ENCODE data around the gene FANCC.
A peak's percentile ranks its signal among the peaks of the same experiment; 100 is the strongest.

The FANCC gene

DNA sequence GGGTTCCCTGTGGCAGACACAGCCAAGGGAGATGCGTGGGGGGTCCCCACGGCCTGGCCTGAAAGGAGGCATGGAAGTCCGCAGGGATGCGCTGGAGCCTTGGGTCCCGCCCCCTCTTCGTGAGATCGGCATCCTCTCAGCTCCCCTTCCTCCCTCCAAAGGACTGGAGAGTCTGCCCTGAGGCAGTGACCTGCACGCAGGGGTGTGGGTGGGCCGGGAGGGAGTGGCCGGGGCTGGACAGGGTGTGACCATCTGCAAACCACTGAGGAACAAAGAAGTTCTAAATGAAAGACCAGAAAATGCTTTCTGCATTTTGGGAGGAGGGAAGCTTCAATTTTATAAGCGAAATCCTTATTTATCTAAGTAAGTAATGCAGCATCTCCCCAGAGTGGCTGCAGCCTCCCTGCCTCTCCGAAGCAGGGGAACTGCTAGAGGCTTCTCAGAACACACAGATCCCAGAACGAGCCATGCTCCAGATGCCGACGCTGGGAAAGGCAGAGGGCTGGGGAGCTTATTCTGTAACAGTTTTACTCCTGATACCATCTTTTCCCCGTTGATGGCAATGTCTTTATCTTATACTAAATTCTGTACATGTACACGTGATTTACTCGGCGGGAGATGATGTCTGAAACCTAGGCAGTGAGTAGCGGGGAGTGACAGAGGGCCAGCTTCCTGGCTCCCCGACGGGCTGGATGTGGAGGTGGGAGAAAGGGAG lies 221.7 kb downstream of the FANCC start:
- no peak for DNase-seq

DNA sequence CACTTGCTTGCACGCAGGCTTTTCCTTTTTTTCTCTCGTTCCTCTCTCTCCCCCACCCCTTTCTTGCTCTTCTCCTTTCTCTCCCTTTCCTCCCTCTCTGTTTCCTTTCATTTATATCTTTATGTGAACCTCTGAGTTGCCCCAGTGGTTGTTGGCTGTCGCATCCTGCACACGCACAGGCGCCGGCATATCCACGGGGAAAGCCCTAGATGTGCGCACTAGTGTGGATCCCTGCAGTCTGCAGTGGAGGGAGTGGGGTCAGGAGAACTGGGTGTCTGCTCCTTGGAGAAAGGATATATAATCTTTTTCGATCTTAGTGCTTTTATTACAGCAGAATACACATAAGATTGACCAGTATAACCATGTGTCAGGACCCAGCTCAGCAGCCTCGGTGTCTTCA lies 223.5 kb downstream of the FANCC start:
- DNase-seq = no peak

DNA sequence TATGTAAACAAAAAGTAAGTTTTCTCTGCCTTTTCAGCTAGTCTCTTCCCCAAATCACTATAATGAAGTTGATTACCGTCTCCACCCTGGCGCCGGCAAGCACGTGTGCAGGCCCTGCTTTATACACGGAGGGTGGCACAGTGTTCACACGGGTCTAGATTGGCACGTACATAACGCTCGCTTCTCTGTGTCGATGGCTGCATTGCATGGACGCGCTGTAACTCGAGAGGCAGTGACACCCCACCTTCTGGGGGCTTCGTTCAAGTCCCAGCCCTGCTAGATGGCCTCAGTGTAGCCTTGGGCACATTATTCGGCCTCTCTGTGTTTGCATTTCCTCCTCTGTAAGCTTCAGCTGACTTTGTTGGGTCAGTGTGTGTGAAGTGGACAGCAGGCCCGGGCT lies 223.9 kb downstream of the FANCC start:
- no peak for DNase-seq

DNA sequence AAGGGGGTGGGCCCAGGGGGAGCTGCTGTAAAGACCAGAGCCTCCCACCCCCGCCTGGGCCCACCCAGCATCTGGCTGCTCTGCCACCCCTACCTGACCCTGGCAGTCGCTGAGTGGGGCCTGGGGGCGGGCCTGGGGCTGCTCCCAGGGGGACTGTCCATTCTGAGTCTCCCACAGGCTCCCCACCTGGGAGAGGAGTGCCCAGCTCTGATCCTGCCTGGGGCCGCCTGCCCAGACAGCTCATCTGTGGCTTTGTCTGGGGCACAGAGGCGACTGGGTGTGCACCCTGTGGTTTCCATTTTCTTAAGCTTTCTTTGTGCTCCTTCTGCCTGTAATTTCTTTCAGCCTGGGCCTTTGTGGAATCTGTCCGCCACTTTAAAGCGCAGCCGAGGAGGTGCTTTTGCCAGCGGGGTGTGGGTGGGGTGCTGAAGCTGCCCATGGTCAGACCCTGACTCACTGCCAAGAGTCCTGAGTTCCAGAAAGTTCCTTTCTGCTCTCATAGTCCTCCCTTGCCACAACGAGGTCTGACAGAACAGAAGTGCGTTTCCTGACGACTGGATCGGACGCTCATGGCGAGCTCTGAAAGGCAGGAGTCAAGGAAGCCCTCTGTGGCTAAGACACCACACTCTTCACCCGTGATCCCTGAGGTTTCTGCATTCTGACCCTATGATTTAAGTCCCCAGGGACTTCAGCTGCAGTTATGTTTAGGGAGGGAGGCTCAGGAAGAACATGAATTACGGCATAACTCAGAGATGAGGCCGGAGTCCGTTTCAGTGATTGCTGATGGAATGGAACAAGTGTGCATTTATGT lies 225.0 kb downstream of the FANCC start:
- DNase-seq = no peak

DNA sequence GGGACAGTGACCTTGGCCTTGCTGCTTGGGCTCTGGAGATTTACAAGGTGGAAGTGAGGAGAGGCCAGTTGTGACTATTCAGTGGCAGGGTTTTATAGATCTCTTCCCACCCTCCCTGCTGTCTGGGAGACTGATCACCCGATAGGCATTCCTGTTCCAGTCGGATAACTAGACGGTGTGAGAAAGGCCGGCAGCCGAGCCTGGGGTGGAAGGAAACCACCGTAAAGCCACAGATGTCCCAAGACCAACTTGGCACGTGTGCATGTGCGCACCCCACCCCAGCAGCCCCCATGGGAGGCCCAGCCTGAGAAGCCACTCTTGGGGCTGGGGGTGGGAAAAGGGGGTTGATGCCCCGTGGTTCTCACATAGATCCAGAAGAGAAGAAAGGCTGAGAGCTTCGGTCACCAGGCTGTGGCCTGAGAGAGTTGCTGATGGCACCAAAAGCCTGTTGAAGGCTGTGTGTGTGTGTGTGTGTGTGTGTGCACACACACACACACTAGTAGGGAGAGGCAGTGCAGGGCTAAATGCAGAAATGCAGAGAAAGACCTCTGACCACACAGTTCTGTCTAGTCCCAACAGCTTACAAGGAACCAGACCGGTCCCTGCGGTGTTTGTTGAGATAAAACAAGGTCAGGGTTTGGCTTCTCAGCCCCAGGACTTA lies 225.8 kb downstream of the FANCC start:
- no peak for DNase-seq

DNA sequence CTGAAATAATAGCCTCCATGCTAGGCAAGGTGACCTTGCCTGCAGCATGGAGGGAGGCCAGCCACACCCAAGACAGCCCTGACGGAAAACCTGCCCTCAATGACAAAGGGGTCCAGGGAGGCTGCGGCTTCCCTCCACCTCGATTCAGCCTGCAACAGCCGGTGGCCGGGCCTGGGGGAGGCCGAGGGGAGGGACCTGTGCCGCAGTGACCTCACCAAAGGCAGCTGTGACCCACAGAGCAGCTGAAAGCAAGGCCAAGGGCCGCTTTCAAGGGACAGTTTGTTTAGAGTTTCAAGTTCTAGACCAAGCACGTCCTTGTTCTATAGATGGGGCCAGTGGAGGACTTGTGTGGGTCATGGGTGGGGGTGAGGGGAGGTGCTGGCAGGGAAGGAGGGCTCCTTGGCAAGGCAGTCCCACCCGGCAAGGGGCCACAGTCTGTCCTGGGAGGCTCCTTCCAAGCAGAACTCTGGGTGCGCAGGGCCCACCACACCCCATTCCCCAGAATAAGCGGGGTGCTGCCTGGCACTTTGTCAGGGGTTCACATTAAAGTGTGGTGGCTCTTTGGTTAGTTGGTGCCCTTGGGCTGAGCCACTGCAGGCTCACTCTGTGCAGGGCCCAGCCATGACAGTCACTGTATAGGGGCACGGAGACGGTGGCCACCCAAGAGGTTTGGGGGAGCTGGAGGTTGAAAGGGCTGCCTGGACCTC lies 226.5 kb downstream of the FANCC start:
- no peak for DNase-seq

DNA sequence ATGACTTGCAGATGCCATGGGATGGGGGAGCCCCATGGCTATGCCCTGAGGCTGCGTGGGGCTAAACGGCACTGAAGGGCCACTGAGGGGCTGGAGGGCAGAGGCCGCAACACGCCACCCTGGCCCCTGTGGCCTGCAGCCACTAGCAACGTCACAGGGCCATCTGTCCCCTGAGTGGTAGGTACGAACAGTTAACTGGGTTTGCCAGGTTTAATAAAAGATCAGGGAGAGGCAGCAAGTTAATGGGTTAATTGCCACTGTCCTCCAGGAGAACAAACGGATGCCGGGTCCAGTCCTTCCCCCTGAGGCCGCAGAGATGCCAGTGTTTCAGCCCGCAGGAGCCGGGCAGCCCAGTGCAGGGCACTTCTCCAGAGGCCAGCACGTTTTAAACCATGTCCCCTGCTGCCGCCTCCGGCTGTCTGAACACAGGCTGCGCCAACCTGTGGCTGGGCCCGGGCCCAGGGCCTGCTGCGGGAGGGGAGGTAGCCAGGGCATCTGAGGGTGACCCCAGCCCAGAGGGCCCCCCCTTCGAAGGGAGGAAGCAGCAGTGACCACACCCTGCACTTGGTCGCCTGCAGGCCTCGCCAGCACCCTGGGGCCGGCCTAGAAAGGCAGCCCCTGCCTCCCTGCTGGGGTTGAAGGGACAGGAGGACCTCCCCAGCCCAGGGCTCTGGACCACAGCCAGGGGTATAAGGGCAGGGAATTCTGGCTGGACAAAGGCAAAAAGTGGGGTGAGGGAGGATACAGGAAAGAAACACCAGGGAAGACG lies 227.3 kb downstream of the FANCC start:
- no peak for DNase-seq

DNA sequence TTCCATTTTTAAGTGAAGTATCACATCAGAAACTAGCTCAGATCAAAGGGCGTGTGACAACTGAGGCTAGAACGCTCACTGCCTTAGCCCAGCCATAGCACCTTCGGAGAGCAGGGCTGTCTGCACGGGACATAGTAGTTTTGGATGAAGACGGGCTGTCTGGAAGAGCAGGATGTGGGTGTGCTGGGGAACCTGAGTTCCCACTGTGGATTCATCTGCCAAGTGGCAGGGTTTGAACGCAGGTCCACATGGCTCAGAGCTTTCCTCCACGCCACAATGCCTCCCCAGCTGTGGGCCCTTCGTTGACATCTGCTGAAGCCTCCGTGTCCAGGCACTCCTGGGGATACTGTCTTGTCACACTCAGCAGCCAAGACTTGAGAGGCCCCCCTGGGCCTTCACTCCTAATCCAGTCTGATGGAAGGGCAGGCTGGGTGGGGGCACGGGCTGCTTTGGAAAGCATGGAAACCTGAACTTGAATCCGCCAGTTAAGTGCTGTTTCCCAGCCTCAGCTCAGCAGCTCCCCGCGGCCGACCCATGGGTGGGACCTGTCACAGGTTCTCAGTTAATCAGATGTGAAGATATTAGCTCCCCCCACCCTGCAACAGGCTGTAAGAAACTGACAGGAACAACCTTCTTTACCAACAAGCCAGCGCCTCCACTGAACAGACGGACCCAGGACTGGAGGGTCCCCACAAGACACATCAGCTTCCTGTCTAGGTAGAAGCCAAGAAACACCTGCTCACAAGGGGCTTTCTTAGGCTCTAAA lies 228.1 kb downstream of the FANCC start:
- no peak for DNase-seq

DNA sequence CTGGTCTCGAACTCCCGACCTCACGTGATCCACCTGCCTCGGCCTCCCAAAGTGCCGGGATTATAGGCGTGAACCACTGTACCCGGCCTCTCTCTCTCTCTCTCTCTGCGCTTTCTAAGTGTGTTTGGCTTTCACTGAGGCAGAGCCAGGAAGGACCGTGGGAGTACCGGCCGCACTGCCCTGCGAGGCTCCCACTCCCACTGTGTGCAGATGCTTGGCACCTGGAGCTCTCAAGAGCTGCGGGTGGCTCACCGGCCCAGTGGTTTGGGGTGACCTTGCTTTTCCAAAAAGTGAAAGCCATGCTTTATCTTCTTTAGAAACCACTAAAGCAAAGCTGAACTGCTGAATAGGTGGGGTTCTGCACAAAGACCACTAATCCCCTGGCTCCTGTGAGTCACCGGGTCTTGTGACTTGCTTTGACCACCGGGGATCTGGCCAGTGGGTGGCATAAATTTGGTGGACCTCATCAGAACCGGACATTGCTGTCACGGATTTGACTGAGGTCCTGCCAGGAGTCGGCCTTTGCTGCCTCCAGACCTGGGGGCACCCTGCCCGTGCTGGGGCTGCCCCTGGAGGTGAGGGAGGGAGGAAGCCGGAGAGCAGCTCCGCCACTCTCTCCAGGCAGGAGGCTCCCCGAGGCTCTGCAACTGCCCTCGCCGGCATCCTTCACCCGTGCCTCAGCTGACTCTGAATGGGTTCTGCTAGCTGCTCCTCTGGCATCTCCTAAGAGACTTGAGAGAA lies 228.9 kb downstream of the FANCC start:
- DNase-seq = no peak

DNA sequence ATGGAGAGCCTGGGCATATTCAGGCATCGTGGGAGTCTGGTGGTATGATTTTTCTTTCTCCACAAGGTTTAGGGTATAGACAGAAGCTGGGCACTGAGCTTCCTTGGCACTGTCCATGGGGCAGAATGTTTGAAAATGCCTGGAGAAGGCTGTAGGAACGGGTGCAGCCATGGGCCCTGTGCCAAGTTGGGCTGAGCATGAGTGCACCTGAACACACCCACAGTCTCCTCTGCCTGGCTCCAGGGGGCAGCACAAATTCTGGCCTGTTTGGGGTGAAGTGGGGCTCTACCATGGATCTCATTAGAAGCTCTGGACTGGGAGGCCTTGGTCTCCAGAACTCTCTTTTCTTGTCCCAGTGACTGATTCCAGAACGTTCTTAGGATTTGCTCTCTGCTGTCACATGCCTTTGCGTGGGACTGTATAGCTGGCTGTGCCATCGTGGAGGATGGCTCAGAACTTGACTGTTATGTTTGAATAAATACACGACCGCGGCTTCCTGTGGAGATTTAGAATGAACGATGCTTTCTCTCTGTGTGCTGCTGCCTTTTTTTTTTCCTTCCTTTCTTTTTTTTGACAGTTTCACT lies 229.8 kb downstream of the FANCC start:
- DNase-seq = peak; percentile 3

DNA sequence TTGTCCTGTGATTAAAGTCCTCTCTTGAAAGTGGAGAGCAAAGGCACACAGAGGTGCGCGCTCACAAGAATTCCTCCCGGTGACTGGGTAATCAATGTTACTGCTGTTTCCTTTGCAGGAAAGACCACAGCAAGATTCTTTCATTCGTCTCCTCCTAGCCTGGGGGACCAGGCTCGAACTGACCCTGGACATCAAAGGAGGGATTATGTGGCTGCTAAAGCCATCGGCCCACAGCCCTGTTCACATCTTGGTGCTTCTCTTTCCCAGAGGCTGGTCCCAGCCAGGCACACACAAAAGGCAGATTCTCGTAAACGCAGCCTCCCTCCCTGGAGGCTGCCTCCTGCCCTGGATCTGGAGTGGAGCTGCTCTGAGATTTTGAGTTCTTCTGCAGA lies 230.9 kb downstream of the FANCC start:
- DNase-seq = no peak

DNA sequence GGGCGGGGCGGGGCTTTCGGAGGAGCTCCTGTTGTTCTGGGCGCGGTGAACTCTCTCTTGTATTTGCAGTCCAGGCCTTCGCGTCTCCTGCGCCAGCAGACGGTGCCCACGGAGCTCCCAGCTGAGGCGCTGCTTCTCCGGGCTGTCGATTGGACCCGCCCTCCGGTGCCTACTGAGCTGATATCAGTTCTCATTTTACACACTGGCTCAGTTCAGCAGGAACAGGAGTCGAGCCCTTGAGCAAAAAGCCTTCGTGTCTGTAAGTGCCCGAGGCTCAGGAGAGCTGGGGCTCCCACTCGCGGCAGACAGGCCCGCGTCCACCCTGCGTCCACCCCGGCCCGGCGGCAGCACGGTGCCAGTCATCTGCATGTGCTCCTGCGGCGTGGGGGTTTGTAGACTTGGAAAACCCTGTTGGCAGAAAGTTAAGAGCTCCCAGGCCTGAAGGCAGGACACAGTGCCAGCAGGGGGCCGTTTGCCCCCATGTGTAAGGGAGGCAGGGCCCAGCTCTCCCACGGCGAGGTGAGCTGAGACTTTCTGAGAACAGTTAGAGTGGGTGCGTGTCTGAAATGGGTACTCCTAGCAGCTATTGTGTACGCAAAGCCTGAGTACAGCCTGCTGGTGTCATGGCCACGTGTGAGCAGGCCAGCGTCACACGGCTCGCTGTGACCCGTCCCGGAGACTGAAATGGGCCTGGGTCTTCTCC lies 231.5 kb downstream of the FANCC start:
- DNase-seq = no peak

DNA sequence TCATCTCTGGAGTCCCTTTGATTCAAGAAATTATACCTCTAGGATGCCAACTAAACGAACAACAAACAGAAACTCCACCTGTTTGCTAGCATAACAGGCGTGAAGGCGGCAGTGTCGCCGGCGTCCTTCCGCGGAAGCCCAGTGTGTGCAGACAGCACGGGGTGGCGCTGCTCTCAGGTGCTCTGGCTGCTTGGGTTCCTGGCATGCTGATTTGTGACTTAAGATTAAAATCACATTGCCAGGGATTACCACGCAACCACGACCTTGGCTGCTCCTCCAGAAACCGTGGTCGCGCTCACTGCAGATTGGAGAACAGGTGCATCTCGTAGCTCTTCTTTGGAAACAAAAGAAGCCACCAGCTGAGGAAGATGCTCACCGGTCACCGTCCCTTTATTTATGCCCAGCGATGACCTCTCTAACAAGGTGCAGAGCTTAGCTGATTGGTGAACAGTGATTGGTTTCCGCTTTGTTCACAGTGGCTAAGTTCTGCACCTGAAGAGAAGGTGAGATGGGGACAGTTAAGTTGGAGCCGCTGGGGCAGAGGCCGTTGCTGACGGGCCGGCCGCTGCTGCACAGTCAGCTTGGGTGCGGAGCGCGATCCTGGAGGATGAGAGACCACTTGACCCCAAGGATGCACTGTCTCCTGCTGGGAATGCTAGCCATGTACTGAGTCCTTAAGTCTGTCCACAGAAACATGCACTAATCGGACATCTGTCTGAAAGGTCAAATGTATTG lies 232.3 kb downstream of the FANCC start:
- DNase-seq = no peak

DNA sequence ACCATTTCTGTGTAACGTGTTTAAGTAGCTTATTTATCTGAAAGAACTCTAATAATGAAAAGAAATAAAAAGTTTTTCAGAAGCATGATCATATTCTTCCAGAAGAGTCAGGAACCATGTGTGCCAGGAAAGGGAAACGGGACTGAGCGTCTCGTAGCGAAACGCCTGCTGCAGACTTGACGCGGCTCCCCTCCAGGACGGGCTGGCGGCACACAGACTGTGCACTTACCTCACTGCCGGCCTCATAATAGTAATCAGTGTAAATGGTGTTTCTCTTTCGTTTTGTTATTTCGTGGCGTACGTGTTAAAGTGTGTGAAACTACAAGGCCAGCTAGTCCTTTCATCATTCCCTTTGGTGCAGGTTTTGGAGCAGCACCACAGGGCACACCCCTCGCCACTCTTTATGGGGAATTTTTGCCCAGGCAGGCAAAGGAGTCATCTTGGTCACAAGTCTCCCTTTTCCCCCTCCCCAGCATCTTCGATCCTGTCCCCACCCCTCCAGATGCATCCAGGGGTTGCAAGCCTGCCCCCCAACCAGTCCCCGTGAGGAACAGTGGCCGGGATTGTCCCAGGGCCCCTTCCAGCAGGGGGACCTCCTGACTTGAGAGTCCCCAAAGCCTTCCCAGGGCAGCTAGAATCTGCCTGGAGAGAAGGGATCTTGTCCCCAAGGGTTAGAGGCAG lies 233.1 kb downstream of the FANCC start:
- DNase-seq = no peak

DNA sequence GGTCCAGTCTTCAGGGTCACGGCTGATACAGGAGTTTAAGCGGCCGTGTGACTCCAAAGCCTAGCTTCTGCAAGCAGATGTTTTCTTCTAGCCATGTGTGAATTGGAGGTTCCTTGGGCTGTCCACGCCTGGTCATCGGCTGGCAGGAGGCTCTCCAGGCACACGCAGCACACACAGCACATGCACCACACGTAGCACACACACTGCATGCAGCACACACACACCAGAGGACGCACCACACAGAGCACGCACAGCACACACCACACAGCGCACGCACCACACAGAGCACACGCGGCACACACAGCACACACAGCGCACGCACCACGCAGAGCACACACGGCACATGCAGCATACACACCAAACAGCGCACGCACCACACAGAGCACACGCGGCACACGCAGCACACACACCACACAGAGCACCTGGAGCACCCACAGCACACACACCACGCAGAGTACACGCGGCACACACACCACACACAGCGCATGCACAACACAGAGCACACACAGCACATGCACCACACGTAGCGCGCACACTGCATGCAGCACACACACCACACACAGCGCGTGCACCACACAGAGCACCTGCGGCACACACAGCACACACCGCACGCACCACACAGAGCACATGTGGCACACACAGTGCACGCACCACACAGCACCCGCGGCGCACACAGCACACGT lies 234.3 kb downstream of the FANCC start:
- DNase-seq = no peak

DNA sequence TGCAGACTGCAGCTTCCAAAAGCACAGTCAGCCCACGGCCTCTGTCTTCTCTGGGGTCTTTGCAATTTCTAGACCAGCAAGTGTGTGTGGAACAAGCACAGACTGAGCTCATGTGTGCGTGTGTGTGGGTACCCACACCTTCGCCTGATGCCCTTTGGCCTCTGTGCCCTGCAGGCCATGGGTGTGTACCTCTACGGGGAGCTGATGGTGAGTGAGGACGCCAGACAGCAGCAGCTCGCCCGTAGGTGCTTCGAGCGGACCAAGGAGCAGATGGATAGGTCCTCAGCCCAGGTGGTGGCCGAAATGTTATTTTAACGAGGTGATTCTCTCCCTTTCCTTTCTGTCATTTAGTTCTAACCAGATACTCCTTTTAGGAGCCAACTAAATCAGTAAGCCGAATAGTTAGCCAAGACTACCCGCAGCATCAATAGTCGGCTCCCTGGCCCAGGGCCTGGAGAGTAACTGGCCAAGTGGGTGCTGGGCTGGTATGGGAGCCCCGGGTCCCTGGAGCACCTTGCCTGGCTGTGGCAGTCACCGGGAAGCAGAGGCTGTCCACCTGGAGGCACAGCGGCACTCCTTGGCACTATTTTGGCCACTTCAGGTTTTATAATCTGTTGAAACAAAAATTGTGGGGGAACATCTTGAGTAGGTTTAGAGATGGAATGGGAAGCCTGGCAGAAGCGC lies 235.0 kb downstream of the FANCC start:
- no peak for DNase-seq

DNA sequence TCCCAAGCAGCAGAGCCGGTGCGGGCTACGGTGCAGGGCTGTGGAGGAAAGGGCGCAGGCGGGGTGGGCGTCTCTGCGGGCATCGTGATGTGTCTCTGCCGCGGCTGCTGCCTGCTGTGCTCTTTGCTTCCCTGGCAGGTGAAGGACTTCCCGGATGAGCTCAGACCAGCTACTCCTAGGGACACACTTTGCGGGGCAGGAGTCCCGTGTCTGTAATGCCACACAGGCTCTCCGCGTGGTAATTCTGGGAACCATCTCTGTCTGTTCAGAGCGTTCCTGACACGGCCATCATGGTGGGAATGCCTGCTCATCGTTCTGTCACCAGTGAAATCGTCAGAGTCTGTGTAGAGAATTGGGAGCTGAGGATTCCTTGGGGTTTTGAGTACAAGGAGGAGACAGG lies 235.5 kb downstream of the FANCC start:
- no peak for DNase-seq

Data from RPMI8226 (cell line).